Prostate gland (tissue), 2 donors: ENCODE measurements around the gene WDR87.

ENCODE experiments used
- CTCF ChIP-seq, 4 experiments: fragments of 200-600 bp in 2 of 4; fragments of 450-650 bp in 2 of 4; sonication (generic) in 2 of 4; IDR thresholded peaks; 1 replicate in 3 of 4; 2 replicates in 1 of 4; pipeline ENCODE4 v1.5.1; 2016 to 2019; ENCODE audit warnings: antibody characterized with exemption in 4 of 4, mild to moderate bottlenecking in 2 of 4, moderate library complexity in 2 of 4
- POLR2A ChIP-seq: fragments of 450-650 bp; IDR thresholded peaks from one replicate; pipeline ENCODE4 v1.6.1; 2016; ENCODE audit warnings: antibody characterized with exemption, mild to moderate bottlenecking

- no peak for TF ChIP-seq CTCF (IDR thresholded peaks at IDR 0.05)
- no peak for TF ChIP-seq POLR2A
These were observed 41.4 kb upstream of the WDR87 start for GRCh38 chr19:37947778-37948177.
